ENCODE measurements around the gene PSMD14. TPM values are rescaled to one million over a fixed set of nuclear protein-coding genes. Genes with fewer than 3 reads are reported as not detected.

The PSMD14 gene
- total RNA-seq, 1 donor from 2014 or later, result 33.5 TPM

- ATAC-seq (no peak), DNase-seq (no peak)
- Histone ChIP-seq H3K4me1 (no peaks in the 10 kb centered on the region), H3K27ac (no peak overlapping the region), H3K36me3 (no peaks in the 10 kb centered on the region), H3K4me3 (no peak overlapping the region), H3K9me3 (no peaks in the 10 kb centered on the region), H3K27me3 (ENCODE audit: low read depth) (peaks cover 14% of the 10 kb centered on the region)
- TF ChIP-seq, protein P1, sequence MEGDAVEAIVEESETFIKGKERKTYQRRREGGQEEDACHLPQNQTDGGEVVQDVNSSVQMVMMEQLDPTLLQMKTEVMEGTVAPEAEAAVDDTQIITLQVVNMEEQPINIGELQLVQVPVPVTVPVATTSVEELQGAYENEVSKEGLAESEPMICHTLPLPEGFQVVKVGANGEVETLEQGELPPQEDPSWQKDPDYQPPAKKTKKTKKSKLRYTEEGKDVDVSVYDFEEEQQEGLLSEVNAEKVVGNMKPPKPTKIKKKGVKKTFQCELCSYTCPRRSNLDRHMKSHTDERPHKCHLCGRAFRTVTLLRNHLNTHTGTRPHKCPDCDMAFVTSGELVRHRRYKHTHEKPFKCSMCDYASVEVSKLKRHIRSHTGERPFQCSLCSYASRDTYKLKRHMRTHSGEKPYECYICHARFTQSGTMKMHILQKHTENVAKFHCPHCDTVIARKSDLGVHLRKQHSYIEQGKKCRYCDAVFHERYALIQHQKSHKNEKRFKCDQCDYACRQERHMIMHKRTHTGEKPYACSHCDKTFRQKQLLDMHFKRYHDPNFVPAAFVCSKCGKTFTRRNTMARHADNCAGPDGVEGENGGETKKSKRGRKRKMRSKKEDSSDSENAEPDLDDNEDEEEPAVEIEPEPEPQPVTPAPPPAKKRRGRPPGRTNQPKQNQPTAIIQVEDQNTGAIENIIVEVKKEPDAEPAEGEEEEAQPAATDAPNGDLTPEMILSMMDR (IDR thresholded peaks at IDR 0.05), result no peak
- intact Hi-C loops (cut with DNase I), result no loop called here
These were observed 128.2 kb downstream of the PSMD14 start for GRCh38 chr2:161436411-161436810.

- Histone ChIP-seq H3K36me3 (no peaks in the 10 kb centered on the region), H3K9me3 (no peaks in the 10 kb centered on the region), H3K27me3 (ENCODE audit: low read depth) (peaks cover 4% of the 10 kb centered on the region), H3K4me3 (no peak overlapping the region), H3K4me1 (no peaks in the 10 kb centered on the region), H3K27ac (no peak overlapping the region)
- TF ChIP-seq, protein P1 (IDR thresholded peaks at IDR 0.05), result no peak
- ATAC-seq (no peak), DNase-seq (no peak)
- intact Hi-C loops (cut with DNase I), result no loop called here
These were observed 130.4 kb downstream of the PSMD14 start for GRCh38 chr2:161438598-161438997.

- Histone ChIP-seq H3K4me1 (no peaks in the 10 kb centered on the region), H3K9me3 (no peaks in the 10 kb centered on the region), H3K27me3 (ENCODE audit: low read depth) (peaks cover 8% of the 10 kb centered on the region), H3K36me3 (no peaks in the 10 kb centered on the region), H3K4me3 (no peak overlapping the region), H3K27ac (no peak overlapping the region)
- TF ChIP-seq, protein P1 (IDR thresholded peaks at IDR 0.05), result no peak
- DNase-seq (no peak), ATAC-seq (no peak)
- intact Hi-C loops (cut with DNase I), result no loop called here
These were observed 136.9 kb downstream of the PSMD14 start for GRCh38 chr2:161445097-161445496.

DNA sequence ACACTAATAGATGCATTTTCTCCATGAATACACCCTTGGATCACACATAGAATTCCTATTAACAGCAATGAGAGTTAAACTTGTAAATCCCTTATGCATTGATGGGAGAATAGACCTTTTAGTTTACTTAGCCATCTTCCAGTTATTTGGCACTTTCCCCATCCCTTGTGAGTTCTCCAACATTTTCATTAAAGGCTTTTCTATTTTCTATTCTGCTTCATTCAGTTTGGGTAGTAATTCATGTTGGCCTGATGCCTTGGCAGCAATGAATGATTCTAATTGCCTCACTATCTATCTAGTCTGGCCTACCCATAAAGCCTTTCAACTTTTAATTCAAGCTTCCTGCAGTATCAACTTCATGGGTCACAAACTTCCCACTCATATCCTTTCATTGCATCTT lies 140.2 kb downstream of the PSMD14 start:
- Histone ChIP-seq H3K27ac (no peak overlapping the region), H3K27me3 (ENCODE audit: low read depth) (peaks cover 3% of the 10 kb centered on the region), H3K36me3 (no peaks in the 10 kb centered on the region), H3K9me3 (no peaks in the 10 kb centered on the region), H3K4me1 (no peaks in the 10 kb centered on the region), H3K4me3 (no peak overlapping the region)
- DNase-seq (no peak), ATAC-seq (no peak)
- intact Hi-C loops (cut with DNase I), result no loop called here
- TF ChIP-seq, protein P1 (IDR thresholded peaks at IDR 0.05), result no peak

Other genes with a start within 250 kb of the PSMD14 start
- 77.5 TPM for gene TANK, start 148.0 kb upstream of the PSMD14 start, total RNA-seq
- gene TBR1, start 107.9 kb downstream of the PSMD14 start, total RNA-seq, result not detected